Measurements from ENCODE around the gene REEP3.

GRCh38 chr10:63553031-63553430 lies 31.8 kb downstream of the REEP3 start:
- TF ChIP-seq, protein P1, sequence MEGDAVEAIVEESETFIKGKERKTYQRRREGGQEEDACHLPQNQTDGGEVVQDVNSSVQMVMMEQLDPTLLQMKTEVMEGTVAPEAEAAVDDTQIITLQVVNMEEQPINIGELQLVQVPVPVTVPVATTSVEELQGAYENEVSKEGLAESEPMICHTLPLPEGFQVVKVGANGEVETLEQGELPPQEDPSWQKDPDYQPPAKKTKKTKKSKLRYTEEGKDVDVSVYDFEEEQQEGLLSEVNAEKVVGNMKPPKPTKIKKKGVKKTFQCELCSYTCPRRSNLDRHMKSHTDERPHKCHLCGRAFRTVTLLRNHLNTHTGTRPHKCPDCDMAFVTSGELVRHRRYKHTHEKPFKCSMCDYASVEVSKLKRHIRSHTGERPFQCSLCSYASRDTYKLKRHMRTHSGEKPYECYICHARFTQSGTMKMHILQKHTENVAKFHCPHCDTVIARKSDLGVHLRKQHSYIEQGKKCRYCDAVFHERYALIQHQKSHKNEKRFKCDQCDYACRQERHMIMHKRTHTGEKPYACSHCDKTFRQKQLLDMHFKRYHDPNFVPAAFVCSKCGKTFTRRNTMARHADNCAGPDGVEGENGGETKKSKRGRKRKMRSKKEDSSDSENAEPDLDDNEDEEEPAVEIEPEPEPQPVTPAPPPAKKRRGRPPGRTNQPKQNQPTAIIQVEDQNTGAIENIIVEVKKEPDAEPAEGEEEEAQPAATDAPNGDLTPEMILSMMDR (IDR thresholded peaks at IDR 0.05; ENCODE audit: poor library complexity), result no peak
- no peak for TF ChIP-seq EZH2 (IDR thresholded peaks at IDR 0.05; ENCODE audit: borderline replicate concordance)
